OCI-LY1 (cell line): ENCODE measurements around the gene CD27.
"Not testable (repeated sequence)": the region's sequence is repeated elsewhere in the genome, so short reads cannot be mapped to it uniquely, and the experiment has no call there.

Experiments used
- H2AFZ ChIP-seq: fragments of 200-600 bp; sonication (generic), shearing (Covaris generic); 2 replicates; pipeline ENCODE4 v1.6.0; 2014; ENCODE audit warnings: antibody characterized with exemption, mild to moderate bottlenecking, low read length
- H3F3A ChIP-seq: fragments of 200-600 bp; sonication (generic), shearing (Covaris generic); 2 replicates; pipeline ENCODE4 v1.6.0; 2014; ENCODE audit warnings: mild to moderate bottlenecking, antibody characterized with exemption, low read length, moderate library complexity; ENCODE audit not compliant: insufficient read depth
- H3K27ac ChIP-seq: fragments of 200-600 bp; sonication (generic); 2 replicates; pipeline ENCODE4 v1.5.1; 2014; ENCODE audit warnings: low read length, mixed run types, mild to moderate bottlenecking, low read depth; ENCODE audit not compliant: poor library complexity, severe bottlenecking
- H3K27me3 ChIP-seq: fragments of 200-600 bp; sonication (generic); 2 replicates; pipeline ENCODE4 v1.6.0; 2014; ENCODE audit warnings: antibody characterized with exemption, mild to moderate bottlenecking, low read length, moderate library complexity; ENCODE audit not compliant: insufficient read depth
- H3K36me3 ChIP-seq: fragments of 200-600 bp; sonication (generic); 2 replicates; pipeline ENCODE4 v1.6.1; 2014; ENCODE audit warnings: mild to moderate bottlenecking, antibody characterized with exemption, low read length, moderate library complexity, mixed read lengths; ENCODE audit not compliant: insufficient read depth
- H3K4me1 ChIP-seq: fragments of 200-600 bp; sonication (generic); 2 replicates; pipeline ENCODE4 v1.5.1; 2014; ENCODE audit warnings: mild to moderate bottlenecking, low read length, moderate library complexity; ENCODE audit not compliant: insufficient read depth, severe bottlenecking
- H3K4me2 ChIP-seq: fragments of 200-600 bp; sonication (generic), shearing (Covaris generic); 2 replicates; pipeline ENCODE4 v1.6.1; 2014; ENCODE audit warnings: low read length
- H3K4me3 ChIP-seq: fragments of 200-600 bp; sonication (generic); 2 replicates; pipeline ENCODE4 v1.5.1; 2014; ENCODE audit warnings: low read length, low read depth, mild to moderate bottlenecking, mixed read lengths; ENCODE audit not compliant: poor library complexity, severe bottlenecking
- H3K79me2 ChIP-seq: fragments of 200-600 bp; shearing (Covaris generic); 2 replicates; pipeline ENCODE4 v1.6.1; 2016; ENCODE audit warnings: mixed run types, low read length, mixed read lengths; ENCODE audit not compliant: insufficient read depth
- H3K9ac ChIP-seq: fragments of 200-600 bp; sonication (generic), shearing (Covaris generic); 2 replicates; pipeline ENCODE4 v1.6.1; 2014; ENCODE audit warnings: mild to moderate bottlenecking, low read length, mixed read lengths
- H3K9me2 ChIP-seq: fragments of 200-600 bp; sonication (generic), shearing (Covaris generic); 2 replicates; pipeline ENCODE4 v1.6.1; 2014; ENCODE audit warnings: low read depth, mild to moderate bottlenecking, low read length, mixed read lengths
- H3K9me3 ChIP-seq: fragments of 200-600 bp; shearing (Covaris generic); 2 replicates; pipeline ENCODE4 v1.6.1; 2014; ENCODE audit warnings: low read length, mixed read lengths
- H4K20me1 ChIP-seq: fragments of 200-600 bp; sonication (generic), shearing (Covaris generic); 2 replicates; pipeline ENCODE4 v1.6.0; 2016; ENCODE audit warnings: mild to moderate bottlenecking, low read length; ENCODE audit not compliant: insufficient read depth
- CTCF ChIP-seq: fragments of 200-600 bp; sonication (generic), shearing (Covaris generic); IDR thresholded peaks from 2 replicates; pipeline ENCODE4 v1.5.1; 2017; ENCODE audit warnings: mild to moderate bottlenecking, antibody characterized with exemption, low read length, moderate library complexity, mixed read lengths
- EZH2 ChIP-seq: fragments of 200-600 bp; sonication (generic), shearing (Covaris generic); IDR thresholded peaks from 2 replicates; pipeline ENCODE4 v1.8.0; 2017; ENCODE audit warnings: borderline replicate concordance, mixed run types, mild to moderate bottlenecking, antibody characterized with exemption, low read length, moderate library complexity, mixed read lengths

CD27 gene

GRCh38 chr12:6489449-6489848 is 44.7 kb downstream of the CD27 start:
- Histone ChIP-seq H3K36me3 (peaks cover 15% of the 10 kb centered on the region), H3K79me2 (peaks cover 10% of the 10 kb centered on the region), H3K9ac (no peak overlapping the region), H2AFZ (no peak overlapping the region), H3K27ac (no peak overlapping the region), H3K4me3 (no peak overlapping the region), H3K27me3 (no peaks in the 10 kb centered on the region), H3K4me2 (no peak overlapping the region), H3F3A (no peaks in the 10 kb centered on the region), H3K9me3 (no peaks in the 10 kb centered on the region), H4K20me1 (no peaks in the 10 kb centered on the region), H3K4me1 (peaks cover 11% of the 10 kb centered on the region), H3K9me2 (no peaks in the 10 kb centered on the region)
- no peak for TF ChIP-seq EZH2
- TF ChIP-seq CTCF: no peak

- not testable (repeated sequence) for H3K9me2 ChIP-seq, H3K4me2 ChIP-seq, H3K4me3 ChIP-seq, H2AFZ ChIP-seq, H3K9me3 ChIP-seq, H3K27ac ChIP-seq, H4K20me1 ChIP-seq, H3K27me3 ChIP-seq, H3F3A ChIP-seq, H3K9ac ChIP-seq
- H3K79me2 ChIP-seq: peaks cover 22% of the 10 kb centered on the region
- H3K4me1 ChIP-seq: peaks cover 22% of the 10 kb centered on the region
- peaks cover 23% of the 10 kb centered on the region for H3K36me3 ChIP-seq
These were observed 45.9 kb downstream of the CD27 start for GRCh38 chr12:6490673-6491072.

GRCh38 chr12:6492838-6493496 is 48.2 kb downstream of the CD27 start, which contains the start of gene MRPL51:
MRPL51 (minus strand) TSS chr12:6493262; CDS start chr12:6493136, 126 bp downstream.
- peak within 1 kb of the TSS; percentile 94 for H3K4me3 ChIP-seq
- TF ChIP-seq EZH2 (no peak), CTCF (no peak)

More at GRCh38 chr12:6492838-6493496, 48.2 kb downstream of the CD27 start, which contains the start of gene MRPL51:
- peaks cover 29% of the 10 kb centered on the region for H3K79me2 ChIP-seq
- H2AFZ ChIP-seq: no peak within 1 kb of the TSS
- H3K9me2 ChIP-seq: no peaks in the 10 kb centered on the region
- peak within 1 kb of the TSS; percentile 96 for H3K9ac ChIP-seq
- no peaks in the 10 kb centered on the region for H4K20me1 ChIP-seq
- H3K27me3 ChIP-seq: no peaks in the 10 kb centered on the region
- no peaks in the 10 kb centered on the region for H3K9me3 ChIP-seq
- H3K4me2 ChIP-seq: peak within 1 kb of the TSS; percentile 79
- H3K4me1 ChIP-seq: peaks cover 37% of the 10 kb centered on the region
- H3K36me3 ChIP-seq: peaks cover 45% of the 10 kb centered on the region
- H3F3A ChIP-seq: no peaks in the 10 kb centered on the region
- H3K27ac ChIP-seq: peak within 1 kb of the TSS; percentile 96
